Measurements from ENCODE around the gene FKBP2. TPM values are rescaled to one million over a fixed set of nuclear protein-coding genes. Genes with fewer than 3 reads are reported as not detected.

FKBP2 gene
- total and polyA plus RNA-seq, 2 of the 4 experiments (the other 2 are of a cell fraction): 36.2 to 76.4 TPM

- TF ChIP-seq FOS (IDR thresholded peaks at IDR 0.05; ENCODE audit: low read depth, low read length): no peak
Observed at GRCh38 chr11:64235437-64236161, 5.3 kb upstream of the FKBP2 start (continued).

- H2BK20ac ChIP-seq (ENCODE audit: low read depth, low read length): no peak overlapping the region
- H3K27ac ChIP-seq (ENCODE audit: insufficient read depth, low read length): no peak overlapping the region
- H3K18ac ChIP-seq (ENCODE audit: low read depth, low read length): no peak overlapping the region
- H4K91ac ChIP-seq (ENCODE audit: insufficient read depth, low read depth, low read length): no peak overlapping the region
- no peaks in the 10 kb centered on the region for H3K27me3 ChIP-seq (ENCODE audit: control insufficient read depth, insufficient read depth, low read length)
- H3K56ac ChIP-seq (ENCODE audit: extremely low read depth, insufficient read depth, low read length): no peak overlapping the region
- peaks cover 13% of the 10 kb centered on the region for H3K9me1 ChIP-seq (ENCODE audit: insufficient read depth, low read length)
- peaks cover 16% of the 10 kb centered on the region for H3K4me1 ChIP-seq (ENCODE audit: control insufficient read depth, insufficient read depth, low read length)
- no peak overlapping the region for H4K8ac ChIP-seq (ENCODE audit: low read depth in 2 of 2, low read length in 2 of 2)
- no peak overlapping the region for H2AFZ ChIP-seq (replicated peaks; ENCODE audit: low read length, poor library complexity)
- 0 out of 2 replicates have a peak, but pooled peaks cover 1% of the 10 kb centered on the region for H4K20me1 ChIP-seq (ENCODE audit: insufficient read depth, low read length)
- H3K4me2 ChIP-seq (ENCODE audit: low read depth, low read length): no peak overlapping the region
- H3K9me3 ChIP-seq (ENCODE audit: control insufficient read depth, insufficient read depth, low read length): no peaks in the 10 kb centered on the region
- peaks cover 19% of the 10 kb centered on the region for H3K36me3 ChIP-seq (ENCODE audit: control insufficient read depth, insufficient read depth, low read length)
- in situ Hi-C loops (cut with MboI; ENCODE audit: low sequenced_read_pairs): no loop called here
- dilution Hi-C loops (cut with HindIII; ENCODE audit: low sequenced_read_pairs, unreplicated experiment): no loop called here
- H2AK9ac ChIP-seq (replicated peaks; ENCODE audit: low read depth, low read length, poor library complexity): peak overlapping the region; percentile 51
- no peak overlapping the region for H3K4ac ChIP-seq (ENCODE audit: low read depth, low read length)
- H3K4me3 ChIP-seq (ENCODE audit: insufficient read depth, low read depth, low read length): no peak overlapping the region
- H3K14ac ChIP-seq (replicated peaks; ENCODE audit: low read depth, low read length): no peak overlapping the region
- H2BK15ac ChIP-seq (ENCODE audit: low read depth, low read length): no peak overlapping the region
- BruUV-seq (replicated peaks): no TSS peak
- CTCF ChIA-PET: no interaction called here
- no peak overlapping the region for H2BK120ac ChIP-seq (ENCODE audit: low read depth, low read length)
- POLR2A ChIA-PET (ENCODE audit: unreplicated experiment): no interaction called here
- no peak overlapping the region for H3K9ac ChIP-seq (ENCODE audit: low read depth, low read length)
- no peak for TF ChIP-seq RCOR1 (IDR thresholded peaks at IDR 0.05; ENCODE audit: insufficient replicate concordance, low read length)
- TF ChIP-seq FOS (IDR thresholded peaks at IDR 0.05; ENCODE audit: low read depth, low read length): no peak
- no peak for TF ChIP-seq CTCF (conservative IDR thresholded peaks at IDR 0.05; ENCODE audit: low read depth, low read length)
- TF ChIP-seq RFX5 (IDR thresholded peaks at IDR 0.05; ENCODE audit: low read depth, low read length): no peak
- TF ChIP-seq CHD1 (IDR thresholded peaks at IDR 0.05; ENCODE audit: low read depth, low read length): no peak
- TF ChIP-seq MAFK (IDR thresholded peaks at IDR 0.05; ENCODE audit: low read depth, low read length): no peak
- no peak for TF ChIP-seq ELK1 (IDR thresholded peaks at IDR 0.05; ENCODE audit: borderline replicate concordance, low read depth, low read length)
- TF ChIP-seq BHLHE40 (IDR thresholded peaks at IDR 0.05; ENCODE audit: low read depth, low read length): no peak
- no peak for TF ChIP-seq POLR2A (IDR thresholded peaks at IDR 0.05; ENCODE audit: low read depth, low read length)
- no peak for TF ChIP-seq CEBPB (IDR thresholded peaks at IDR 0.05; ENCODE audit: low read depth, low read length)
- TF ChIP-seq NFE2L2 (IDR thresholded peaks at IDR 0.05; ENCODE audit: low read depth, low read length): no peak
- no peak for TF ChIP-seq MAZ (IDR thresholded peaks at IDR 0.05; ENCODE audit: borderline replicate concordance, low read depth, low read length)
- no peak for TF ChIP-seq MXI1 (IDR thresholded peaks at IDR 0.05; ENCODE audit: borderline replicate concordance, low read depth, low read length)
- TF ChIP-seq SMC3 (IDR thresholded peaks at IDR 0.05; ENCODE audit: low read depth, low read length): no peak
- ATAC-seq (ENCODE audit: low read depth): no peak
- intact Hi-C loops (cut with micrococcal nuclease): no loop called here
- no peak overlapping the region for H3K23ac ChIP-seq (ENCODE audit: low read depth, low read length)
- no peak overlapping the region for H2BK5ac ChIP-seq (ENCODE audit: low read depth, low read length, poor library complexity, severe bottlenecking)
- peaks cover 26 to 47% of the 10 kb centered on the region in 2 experiments; a peak in 3 of 4 replicates for H3K79me1 ChIP-seq (ENCODE audit: low read depth in 1 of 2, low read length in 2 of 2)
- H2AK5ac ChIP-seq (ENCODE audit: low read depth, low read length): no peak overlapping the region
- no peak for DNase-seq
- no CpG with 5 or more reads among the region's 12 CpGs for WGBS, 2 experiments (ENCODE audit: extremely low coverage in 2 of 2, insufficient read length in 1 of 2)
- no peak overlapping the region for H4K5ac ChIP-seq (ENCODE audit: low read depth, low read length)
Observed at GRCh38 chr11:64237484-64237951, 3.4 kb upstream of the FKBP2 start.
